Loucy (cell line): Measurements from ENCODE around the gene AHDC1.

Source experiments
- H2AFZ ChIP-seq: fragments of 200-600 bp; sonication (generic); 2 replicates; pipeline ENCODE4 v1.6.0; 2016; ENCODE audit warnings: antibody characterized with exemption, mild to moderate bottlenecking, low read length, moderate library complexity
- H3F3A ChIP-seq: fragments of 200-600 bp; 2 replicates; pipeline ENCODE4 v1.6.0; 2016; ENCODE audit warnings: antibody characterized with exemption, low read depth, mild to moderate bottlenecking
- H3K27me3 ChIP-seq: fragments of 200-600 bp; sonication (generic); 2 replicates; pipeline ENCODE4 v1.6.1; 2014; ENCODE audit warnings: low read length, mild to moderate bottlenecking; ENCODE audit not compliant: insufficient read depth, poor library complexity, severe bottlenecking
- H3K36me3 ChIP-seq: fragments of 200-600 bp; sonication (generic); 2 replicates; pipeline ENCODE4 v1.6.1; 2016; ENCODE audit warnings: low read length; ENCODE audit not compliant: insufficient read depth
- H3K4me1 ChIP-seq: fragments of 200-600 bp; sonication (generic); 2 replicates; pipeline ENCODE4 v1.5.1; 2014; ENCODE audit warnings: low read length, mild to moderate bottlenecking; ENCODE audit not compliant: insufficient read depth, poor library complexity, severe bottlenecking
- H3K4me2 ChIP-seq: fragments of 200-600 bp; sonication (generic); 2 replicates; pipeline ENCODE4 v1.6.0; 2014; ENCODE audit warnings: antibody characterized with exemption, low read length, low read depth, mild to moderate bottlenecking; ENCODE audit not compliant: poor library complexity, severe bottlenecking
- H3K4me3 ChIP-seq: fragments of 200-600 bp; sonication (generic); 2 replicates; pipeline ENCODE4 v1.5.1; 2014; ENCODE audit warnings: low read length, mild to moderate bottlenecking, mixed read lengths; ENCODE audit not compliant: poor library complexity, severe bottlenecking
- H3K79me2 ChIP-seq: fragments of 200-600 bp; sonication (generic); 2 replicates; pipeline ENCODE4 v1.6.1; 2014; ENCODE audit warnings: low read length; ENCODE audit not compliant: insufficient read depth
- H3K9ac ChIP-seq: fragments of 200-600 bp; sonication (generic); 2 replicates; pipeline ENCODE4 v1.6.0; 2014; ENCODE audit warnings: mild to moderate bottlenecking, low read depth, low read length, moderate library complexity; ENCODE audit not compliant: poor library complexity, severe bottlenecking
- H3K9me2 ChIP-seq: fragments of 200-600 bp; sonication (generic); replicated peaks from 2 replicates; pipeline ENCODE4 v1.6.1; 2016; ENCODE audit warnings: low read depth, low read length, mixed read lengths
- H3K9me3 ChIP-seq: fragments of 200-600 bp; sonication (generic); 2 replicates; pipeline ENCODE4 v1.6.1; 2014; ENCODE audit warnings: mild to moderate bottlenecking, antibody characterized with exemption, low read length, low read depth; ENCODE audit not compliant: insufficient read depth
- H4K20me1 ChIP-seq: fragments of 200-600 bp; sonication (generic); 2 replicates; pipeline ENCODE4 v1.6.0; 2014; ENCODE audit warnings: antibody characterized with exemption, low read length, mild to moderate bottlenecking; ENCODE audit not compliant: insufficient read depth, poor library complexity, severe bottlenecking
- EZH2phosphoT487 ChIP-seq: fragments of 200-600 bp; IDR thresholded peaks from 2 replicates; pipeline ENCODE4 v1.6.1; 2018; ENCODE audit warnings: antibody characterized with exemption, mild to moderate bottlenecking, moderate library complexity, borderline replicate concordance
- TF ChIP-seq, protein P1 (sequence below): fragments of 200-600 bp; sonication (generic); conservative IDR thresholded peaks from 2 replicates; pipeline ENCODE4 v1.5.1; 2014; ENCODE audit warnings: mild to moderate bottlenecking, antibody characterized with exemption, low read length

AHDC1 gene

GRCh38 chr1:27638805-27639204 is 34.9 kb upstream of the AHDC1 start:
- H3K4me2 ChIP-seq: no peak overlapping the region
- no peaks in the 10 kb centered on the region for H4K20me1 ChIP-seq
- H3F3A ChIP-seq: no peaks in the 10 kb centered on the region; the same call in 1 of the 2 replicates
- no peaks in the 10 kb centered on the region for H3K79me2 ChIP-seq
- H3K9me2 ChIP-seq: no peaks in the 10 kb centered on the region
- no peaks in the 10 kb centered on the region for H3K36me3 ChIP-seq
- H3K4me3 ChIP-seq: no peak overlapping the region
- H3K4me1 ChIP-seq: peaks cover 12% of the 10 kb centered on the region
- H3K27me3 ChIP-seq: no peaks in the 10 kb centered on the region
- no peak overlapping the region for H2AFZ ChIP-seq
- no peak for TF ChIP-seq EZH2phosphoT487
- TF ChIP-seq, protein P1, sequence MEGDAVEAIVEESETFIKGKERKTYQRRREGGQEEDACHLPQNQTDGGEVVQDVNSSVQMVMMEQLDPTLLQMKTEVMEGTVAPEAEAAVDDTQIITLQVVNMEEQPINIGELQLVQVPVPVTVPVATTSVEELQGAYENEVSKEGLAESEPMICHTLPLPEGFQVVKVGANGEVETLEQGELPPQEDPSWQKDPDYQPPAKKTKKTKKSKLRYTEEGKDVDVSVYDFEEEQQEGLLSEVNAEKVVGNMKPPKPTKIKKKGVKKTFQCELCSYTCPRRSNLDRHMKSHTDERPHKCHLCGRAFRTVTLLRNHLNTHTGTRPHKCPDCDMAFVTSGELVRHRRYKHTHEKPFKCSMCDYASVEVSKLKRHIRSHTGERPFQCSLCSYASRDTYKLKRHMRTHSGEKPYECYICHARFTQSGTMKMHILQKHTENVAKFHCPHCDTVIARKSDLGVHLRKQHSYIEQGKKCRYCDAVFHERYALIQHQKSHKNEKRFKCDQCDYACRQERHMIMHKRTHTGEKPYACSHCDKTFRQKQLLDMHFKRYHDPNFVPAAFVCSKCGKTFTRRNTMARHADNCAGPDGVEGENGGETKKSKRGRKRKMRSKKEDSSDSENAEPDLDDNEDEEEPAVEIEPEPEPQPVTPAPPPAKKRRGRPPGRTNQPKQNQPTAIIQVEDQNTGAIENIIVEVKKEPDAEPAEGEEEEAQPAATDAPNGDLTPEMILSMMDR: no peak
- no peak overlapping the region for H3K9ac ChIP-seq
- H3K9me3 ChIP-seq: no peaks in the 10 kb centered on the region

DNA sequence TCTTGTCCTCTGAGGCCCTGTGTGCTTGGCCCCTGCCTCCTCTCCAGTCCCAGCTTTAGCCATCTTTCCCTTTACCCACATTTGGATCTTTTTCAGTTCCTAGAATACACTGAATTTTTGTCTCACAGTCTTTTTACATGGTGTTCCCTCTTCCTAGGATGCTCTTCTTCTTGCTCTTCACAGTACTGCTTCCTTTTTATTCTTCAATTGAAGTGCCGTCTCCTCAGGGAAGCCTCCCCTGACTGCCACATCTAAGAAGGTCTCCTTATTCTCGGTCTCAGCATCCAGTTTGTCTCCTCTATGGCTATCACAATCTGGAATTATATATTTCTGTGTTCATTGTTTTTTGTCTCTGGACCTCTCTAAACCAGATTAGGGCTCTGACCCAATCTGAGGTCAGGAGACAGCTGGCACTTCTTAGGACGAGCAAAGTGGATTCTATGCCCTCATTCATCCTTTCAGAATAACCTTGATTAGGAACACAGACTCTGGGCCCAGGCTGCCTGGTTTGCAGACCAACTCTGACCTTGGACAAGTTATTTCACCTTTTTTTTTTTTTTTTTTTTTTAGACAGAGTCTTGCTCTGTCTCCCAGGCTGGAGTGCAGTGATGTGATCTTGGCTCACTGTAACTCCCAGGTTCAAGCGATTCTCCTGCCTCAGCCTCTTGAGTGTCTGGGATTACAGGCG is 34.2 kb upstream of the AHDC1 start:
- no peaks in the 10 kb centered on the region for H3K9me3 ChIP-seq
- no peaks in the 10 kb centered on the region for H3K36me3 ChIP-seq
- H4K20me1 ChIP-seq: no peaks in the 10 kb centered on the region
- H3K4me1 ChIP-seq: peaks cover 18% of the 10 kb centered on the region
- no peaks in the 10 kb centered on the region for H3K27me3 ChIP-seq
- H3K4me2 ChIP-seq: no peak overlapping the region
- H3K9me2 ChIP-seq: no peaks in the 10 kb centered on the region
- no peak overlapping the region for H3K4me3 ChIP-seq
- no peaks in the 10 kb centered on the region; the same call in 1 of the 2 replicates for H3F3A ChIP-seq
- no peaks in the 10 kb centered on the region for H3K79me2 ChIP-seq
- TF ChIP-seq, protein P1: no peak
- TF ChIP-seq EZH2phosphoT487: no peak
- H2AFZ ChIP-seq: no peak overlapping the region
- H3K9ac ChIP-seq: no peak overlapping the region

GRCh38 chr1:27635396-27636142 is 31.6 kb upstream of the AHDC1 start:
- H3K9ac ChIP-seq: no peak overlapping the region
- no peaks in the 10 kb centered on the region for H3K9me3 ChIP-seq
- H4K20me1 ChIP-seq: no peaks in the 10 kb centered on the region
- peaks cover 44% of the 10 kb centered on the region for H3K4me1 ChIP-seq
- H3K27me3 ChIP-seq: no peaks in the 10 kb centered on the region
- H3F3A ChIP-seq: no peaks in the 10 kb centered on the region; the same call in 1 of the 2 replicates
- no peak overlapping the region for H3K4me2 ChIP-seq
- no peak overlapping the region for H3K4me3 ChIP-seq
- H3K9me2 ChIP-seq: no peaks in the 10 kb centered on the region
- no peaks in the 10 kb centered on the region for H3K36me3 ChIP-seq
- TF ChIP-seq, protein P1: no peak
- no peak for TF ChIP-seq EZH2phosphoT487
- H3K79me2 ChIP-seq: no peaks in the 10 kb centered on the region
- no peak overlapping the region for H2AFZ ChIP-seq
